Retinal pigment epithelial cell (primary cell): ENCODE results near the gene NOL9.

Experiments used
- DNase-seq: peaks from one replicate; pipeline ENCODE4 v3.0.0-alpha.2; 2010; ENCODE audit warnings: low read depth
- H3K4me3 ChIP-seq: 2 replicates; pipeline ENCODE4 v1.5.1; 2011; ENCODE audit warnings: mild to moderate bottlenecking, low read length, control low read depth, moderate library complexity
- CTCF ChIP-seq: conservative IDR thresholded peaks from 2 replicates; pipeline ENCODE4 v1.5.1; 2011; ENCODE audit warnings: low read depth, low read length, control low read depth, inconsistent platforms

Gene NOL9

GRCh38 chr1:6588893-6589520, 34.7 kb upstream of the NOL9 start:
- no peak for TF ChIP-seq CTCF
- no peak for DNase-seq
- no peak overlapping the region for H3K4me3 ChIP-seq

- DNase-seq: no peak
- no peak for TF ChIP-seq CTCF
- H3K4me3 ChIP-seq: no peak overlapping the region
Observed at GRCh38 chr1:6588128-6588892, 34.0 kb upstream of the NOL9 start.

GRCh38 chr1:6587261-6588005, 33.1 kb upstream of the NOL9 start:
- no peak overlapping the region for H3K4me3 ChIP-seq
- TF ChIP-seq CTCF: no peak
- DNase-seq: no peak

- TF ChIP-seq CTCF: no peak
- no peak overlapping the region for H3K4me3 ChIP-seq
- no peak for DNase-seq
Observed at GRCh38 chr1:6586404-6586816, 32.1 kb upstream of the NOL9 start.

- no peak for TF ChIP-seq CTCF
- no peak overlapping the region for H3K4me3 ChIP-seq
- no peak for DNase-seq
Observed at GRCh38 chr1:6585841-6586240, 31.5 kb upstream of the NOL9 start.

GRCh38 chr1:6585081-6585722, 30.9 kb upstream of the NOL9 start:
- H3K4me3 ChIP-seq: no peak overlapping the region
- DNase-seq: no peak
- no peak for TF ChIP-seq CTCF
